Natural killer cell (primary cell): ENCODE results near the gene KNDC1. TPM values are rescaled to one million over a fixed set of nuclear protein-coding genes. Genes with fewer than 3 reads are reported as not detected.

Experiments used
- ATAC-seq, 3 donors: fragments of 150-1000 bp in 2 of 3; fragments of 200-7000 bp in 1 of 3; cut with Tn5 transposase; 1 replicate in 1 of 3; 2 replicates in 2 of 3; pipeline ENCODE4 v1.10.0; 2021; ENCODE audit warnings: mild to moderate bottlenecking in 2 of 3, moderate library complexity in 2 of 3
- DNase-seq, 2 donors: peaks; one replicate each; pipeline versions ENCODE4 v3.0.0 to v3.0.0-alpha.2; 2013 to 2021; ENCODE audit warnings: mixed read lengths in 1 of 2
- H3K27ac ChIP-seq: one replicate; pipeline ENCODE4 v1.5.1; 2013; ENCODE audit warnings: mild to moderate bottlenecking, low read length
- H3K27me3 ChIP-seq: one replicate; pipeline ENCODE4 v1.6.1; 2013; ENCODE audit warnings: low read length; ENCODE audit not compliant: control insufficient read depth, insufficient read depth
- H3K36me3 ChIP-seq: one replicate; pipeline ENCODE4 v1.6.1; 2013; ENCODE audit warnings: low read length; ENCODE audit not compliant: control insufficient read depth, insufficient read depth
- H3K4me1 ChIP-seq: one replicate; pipeline ENCODE4 v1.6.1; 2013; ENCODE audit warnings: low read length; ENCODE audit not compliant: control insufficient read depth, insufficient read depth
- H3K4me3 ChIP-seq: one replicate; pipeline ENCODE4 v1.5.1; 2013; ENCODE audit warnings: low read length
- H3K9me3 ChIP-seq: one replicate; pipeline ENCODE4 v1.6.1; 2013; ENCODE audit warnings: low read length; ENCODE audit not compliant: control insufficient read depth, insufficient read depth
- H3K27ac Mint-ChIP-seq, 2 donors: one replicate each; pipeline ENCODE4 v1.8.0; 2022; ENCODE audit warnings: mild to moderate bottlenecking in 2 of 2, mixed read lengths in 2 of 2, moderate library complexity in 1 of 2
- H3K27me3 Mint-ChIP-seq, 2 donors: one replicate each; pipeline ENCODE4 v1.8.0; 2022; ENCODE audit warnings: low read depth in 2 of 2, mixed read lengths in 2 of 2
- H3K36me3 Mint-ChIP-seq: one replicate; pipeline ENCODE4 v1.8.0; 2022; ENCODE audit warnings: mixed read lengths
- H3K4me1 Mint-ChIP-seq, 2 donors: one replicate each; pipeline ENCODE4 v1.8.0; 2022; ENCODE audit warnings: mixed read lengths in 2 of 2
- H3K4me3 Mint-ChIP-seq: one replicate; pipeline ENCODE4 v1.8.0; 2022; ENCODE audit warnings: mild to moderate bottlenecking, moderate library complexity, mixed read lengths
- H3K9me3 Mint-ChIP-seq, 2 donors: one replicate each; pipeline ENCODE4 v1.8.0; 2022; ENCODE audit warnings: mixed read lengths in 2 of 2
- whole genome bisulfite sequencing: methylation state at CpG from one replicate; pipeline ENCODE4 v1.1.7; 2013; ENCODE audit warnings: missing lambda C conversion rate; ENCODE audit not compliant: insufficient coverage; 5-methylcytosine and 5-hydroxymethylcytosine counted together
- intact Hi-C: fragments of 100-400 bp; cut with micrococcal nuclease; formaldehyde crosslinking; loops from one replicate; pipeline ENCODE4 v1.14.2; 2022
- total RNA-seq, 4 donors: library from RNA; stranded (reverse); fragments of 120-200 nt in 1 of 4; gene quantifications; one replicate each; pipeline versions ENCODE4 v1.2.3 to v1.2.4, GENCODE V29; 2013 to 2022
- TF ChIP-seq, protein P1 (sequence below): fragments of 200-600 bp; IDR thresholded peaks from one replicate; pipeline ENCODE4 v1.8.0; 2022; ENCODE audit warnings: antibody characterized with exemption

KNDC1 gene
- total RNA-seq, 3 donors from 2014 or later (not counting 1 experiment from before 2014, with no cell fraction given) = 2.1 to 5.9 TPM; not detected in 1

DNA sequence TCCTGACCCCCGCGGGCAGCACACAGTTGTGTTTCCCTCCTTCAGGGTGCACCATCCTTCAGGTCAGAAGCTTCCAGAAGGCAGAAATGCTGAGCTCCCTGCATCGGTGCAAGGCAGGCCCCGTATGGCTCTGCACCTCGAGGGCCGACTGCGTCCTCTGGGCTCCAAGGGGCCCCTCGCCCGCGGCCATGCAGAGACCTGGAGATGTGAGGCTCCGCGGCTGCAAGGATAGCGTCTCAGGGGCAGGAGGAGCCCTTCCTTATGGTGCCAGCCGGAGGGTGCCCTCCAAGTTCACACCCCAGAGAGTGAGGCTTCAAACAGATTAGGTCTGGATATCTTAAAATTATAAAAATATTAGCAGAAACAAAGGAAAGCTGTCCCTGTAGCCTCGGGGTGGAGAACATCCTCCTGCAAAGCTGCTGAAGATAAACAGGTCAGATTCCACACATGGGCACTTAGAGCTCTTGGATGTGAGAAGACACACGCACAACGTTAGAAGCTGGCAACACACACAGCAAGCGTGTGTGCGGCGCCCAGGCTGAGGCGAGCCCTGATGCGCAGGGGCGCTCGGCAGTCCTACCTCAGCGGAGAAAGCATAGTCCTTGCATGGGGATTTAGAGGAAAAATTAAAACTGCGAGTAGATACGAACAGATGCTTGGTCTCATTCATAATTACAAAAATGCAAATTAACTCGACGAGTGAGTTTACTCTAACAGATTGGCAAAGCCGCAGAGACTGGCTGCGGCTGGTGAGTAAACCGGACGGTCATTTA lies 20.4 kb downstream of the KNDC1 start:
- 92% methylated on average over 32 of the region's 33 CpGs for WGBS
- peaks cover 0 to 10% of the 10 kb centered on the region in 2 donors for H3K9me3 Mint-ChIP-seq
- no peaks in the 10 kb centered on the region for H3K27me3 Mint-ChIP-seq

DNA sequence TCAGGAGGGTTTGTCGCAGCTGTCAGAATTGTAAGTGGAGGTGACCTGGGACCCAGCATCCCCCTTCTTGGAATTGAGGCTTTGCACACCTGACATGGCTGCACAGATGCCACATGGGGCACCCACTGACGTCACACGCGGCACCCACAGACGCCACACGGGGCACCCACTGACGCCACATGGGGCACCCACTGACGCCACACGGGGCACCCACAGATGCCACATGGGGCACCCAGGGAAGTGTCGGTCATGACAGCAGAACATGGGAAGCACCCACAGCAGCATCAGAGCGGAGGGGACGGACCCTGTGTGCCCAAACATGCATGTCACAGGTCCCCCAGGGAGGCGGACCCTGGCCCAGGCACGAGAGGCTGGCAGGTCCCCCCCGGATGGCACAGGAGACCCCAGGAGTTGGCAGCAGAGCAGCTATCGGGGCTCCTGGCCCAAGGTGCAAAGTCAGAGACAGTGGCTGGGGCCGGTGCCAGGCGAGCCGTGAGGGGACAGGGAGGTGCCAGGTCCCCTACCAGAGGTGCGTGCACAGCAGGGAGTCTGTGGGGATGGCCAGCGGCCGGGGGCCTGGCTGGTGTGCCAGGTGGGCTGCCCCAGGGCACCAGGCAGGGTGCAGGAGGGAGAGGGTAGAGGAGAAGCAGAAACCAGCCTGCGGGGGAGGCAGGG lies 21.1 kb downstream of the KNDC1 start:
- WGBS = 89% methylated on average over 23 of the region's 23 CpGs
- Mint-ChIP-seq H3K4me3 (no peak overlapping the region), H3K4me1 (peaks cover 6% of the 10 kb centered on the region in 2 donors), H3K36me3 (no peaks in the 10 kb centered on the region), H3K9me3 (peaks cover 0 to 7% of the 10 kb centered on the region in 2 donors), H3K27me3 (no peaks in the 10 kb centered on the region), H3K27ac (no peak overlapping the region)
- DNase-seq = no peak
- Histone ChIP-seq H3K9me3 (no peaks in the 10 kb centered on the region), H3K4me1 (no peaks in the 10 kb centered on the region), H3K27ac (no peak overlapping the region), H3K4me3 (no peak overlapping the region), H3K27me3 (no peaks in the 10 kb centered on the region), H3K36me3 (no peaks in the 10 kb centered on the region)
- TF ChIP-seq, protein P1, sequence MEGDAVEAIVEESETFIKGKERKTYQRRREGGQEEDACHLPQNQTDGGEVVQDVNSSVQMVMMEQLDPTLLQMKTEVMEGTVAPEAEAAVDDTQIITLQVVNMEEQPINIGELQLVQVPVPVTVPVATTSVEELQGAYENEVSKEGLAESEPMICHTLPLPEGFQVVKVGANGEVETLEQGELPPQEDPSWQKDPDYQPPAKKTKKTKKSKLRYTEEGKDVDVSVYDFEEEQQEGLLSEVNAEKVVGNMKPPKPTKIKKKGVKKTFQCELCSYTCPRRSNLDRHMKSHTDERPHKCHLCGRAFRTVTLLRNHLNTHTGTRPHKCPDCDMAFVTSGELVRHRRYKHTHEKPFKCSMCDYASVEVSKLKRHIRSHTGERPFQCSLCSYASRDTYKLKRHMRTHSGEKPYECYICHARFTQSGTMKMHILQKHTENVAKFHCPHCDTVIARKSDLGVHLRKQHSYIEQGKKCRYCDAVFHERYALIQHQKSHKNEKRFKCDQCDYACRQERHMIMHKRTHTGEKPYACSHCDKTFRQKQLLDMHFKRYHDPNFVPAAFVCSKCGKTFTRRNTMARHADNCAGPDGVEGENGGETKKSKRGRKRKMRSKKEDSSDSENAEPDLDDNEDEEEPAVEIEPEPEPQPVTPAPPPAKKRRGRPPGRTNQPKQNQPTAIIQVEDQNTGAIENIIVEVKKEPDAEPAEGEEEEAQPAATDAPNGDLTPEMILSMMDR = no peak
- no peak for ATAC-seq
- intact Hi-C loops = no loop called here

More for the DNA sequence above, 20.4 kb downstream of the KNDC1 start:
- TF ChIP-seq, protein P1 = no peak
- Mint-ChIP-seq H3K27ac (no peak overlapping the region), H3K4me1 (peaks cover 6% of the 10 kb centered on the region in 2 donors), H3K36me3 (no peaks in the 10 kb centered on the region), H3K4me3 (no peak overlapping the region)
- intact Hi-C loops = no loop called here
- no peak for ATAC-seq
- H3K36me3 ChIP-seq = no peaks in the 10 kb centered on the region
- no peaks in the 10 kb centered on the region for H3K9me3 ChIP-seq
- no peak overlapping the region for H3K27ac ChIP-seq
- no peaks in the 10 kb centered on the region for H3K27me3 ChIP-seq
- no peaks in the 10 kb centered on the region for H3K4me1 ChIP-seq
- no peak overlapping the region for H3K4me3 ChIP-seq
- DNase-seq = no peak

- WGBS = 81% methylated on average over 14 of the region's 14 CpGs
- no peak for DNase-seq
These were observed 22.2 kb downstream of the KNDC1 start for GRCh38 chr10:133182190-133182589.

More at GRCh38 chr10:133182190-133182589, 22.2 kb downstream of the KNDC1 start:
- peaks cover 3% of the 10 kb centered on the region in 2 donors for H3K4me1 Mint-ChIP-seq
- TF ChIP-seq, protein P1 = no peak
- H3K27me3 Mint-ChIP-seq = no peaks in the 10 kb centered on the region
- H3K27me3 ChIP-seq = no peaks in the 10 kb centered on the region
- no peak overlapping the region for H3K4me3 ChIP-seq
- no peaks in the 10 kb centered on the region for H3K36me3 Mint-ChIP-seq
- H3K4me3 Mint-ChIP-seq = no peak overlapping the region
- intact Hi-C loops = no loop called here
- ATAC-seq = no peak
- H3K27ac ChIP-seq = no peak overlapping the region
- H3K27ac Mint-ChIP-seq = no peak overlapping the region
- H3K4me1 ChIP-seq = no peaks in the 10 kb centered on the region
- H3K9me3 ChIP-seq = no peaks in the 10 kb centered on the region
- no peaks in the 10 kb centered on the region for H3K36me3 ChIP-seq
- H3K9me3 Mint-ChIP-seq = peaks cover 0 to 4% of the 10 kb centered on the region in 2 donors
